ENCODE results near the gene EXOC3L1. TPM values are rescaled to one million over a fixed set of nuclear protein-coding genes. Genes with fewer than 3 reads are reported as not detected.

Gene EXOC3L1
- total RNA-seq, 1 donor from 2014 or later = 0.45 TPM

DNA sequence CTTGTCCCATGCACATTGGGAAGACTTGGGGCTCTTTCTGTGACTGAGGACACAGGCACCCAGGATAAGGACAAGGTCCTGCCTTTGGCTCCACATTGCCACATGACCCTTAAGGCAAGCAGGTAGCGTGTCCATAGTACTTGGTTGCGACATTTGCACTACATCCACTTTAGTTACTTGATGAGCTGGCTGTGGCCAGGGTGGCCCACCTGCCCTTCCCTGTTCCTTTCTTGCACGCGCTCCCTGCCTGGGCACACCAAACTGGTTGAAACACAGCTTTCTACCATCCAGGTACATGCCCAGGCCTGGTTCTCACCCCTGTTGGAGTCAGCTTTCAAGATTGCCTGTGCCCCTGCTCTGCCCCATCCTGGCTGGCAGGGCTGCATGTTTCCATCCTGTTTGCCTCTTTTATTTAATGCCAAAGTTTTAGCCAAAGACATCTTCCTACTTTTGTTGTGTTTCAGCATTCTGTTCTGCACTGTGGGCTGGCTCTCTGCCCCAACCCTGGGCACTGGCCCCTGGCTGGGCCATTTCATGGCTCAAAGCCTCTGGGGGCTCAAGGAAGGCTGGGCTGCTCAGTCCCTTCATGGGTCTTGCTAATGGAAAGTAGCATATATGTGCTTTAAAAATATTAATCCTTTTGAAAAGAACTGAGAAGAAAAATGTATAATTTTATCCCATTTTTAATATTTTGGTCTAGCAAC is 42.3 kb downstream of the EXOC3L1 start:
- peaks cover 29% of the 10 kb centered on the region for H3K36me3 Mint-ChIP-seq (ENCODE audit: low read depth, unreplicated experiment)
- H3K9me3 ChIP-seq (ENCODE audit: insufficient read depth, low read depth, low read length) = no peaks in the 10 kb centered on the region
- H3K4me1 Mint-ChIP-seq (ENCODE audit: low read depth, unreplicated experiment) = no peaks in the 10 kb centered on the region

DNA sequence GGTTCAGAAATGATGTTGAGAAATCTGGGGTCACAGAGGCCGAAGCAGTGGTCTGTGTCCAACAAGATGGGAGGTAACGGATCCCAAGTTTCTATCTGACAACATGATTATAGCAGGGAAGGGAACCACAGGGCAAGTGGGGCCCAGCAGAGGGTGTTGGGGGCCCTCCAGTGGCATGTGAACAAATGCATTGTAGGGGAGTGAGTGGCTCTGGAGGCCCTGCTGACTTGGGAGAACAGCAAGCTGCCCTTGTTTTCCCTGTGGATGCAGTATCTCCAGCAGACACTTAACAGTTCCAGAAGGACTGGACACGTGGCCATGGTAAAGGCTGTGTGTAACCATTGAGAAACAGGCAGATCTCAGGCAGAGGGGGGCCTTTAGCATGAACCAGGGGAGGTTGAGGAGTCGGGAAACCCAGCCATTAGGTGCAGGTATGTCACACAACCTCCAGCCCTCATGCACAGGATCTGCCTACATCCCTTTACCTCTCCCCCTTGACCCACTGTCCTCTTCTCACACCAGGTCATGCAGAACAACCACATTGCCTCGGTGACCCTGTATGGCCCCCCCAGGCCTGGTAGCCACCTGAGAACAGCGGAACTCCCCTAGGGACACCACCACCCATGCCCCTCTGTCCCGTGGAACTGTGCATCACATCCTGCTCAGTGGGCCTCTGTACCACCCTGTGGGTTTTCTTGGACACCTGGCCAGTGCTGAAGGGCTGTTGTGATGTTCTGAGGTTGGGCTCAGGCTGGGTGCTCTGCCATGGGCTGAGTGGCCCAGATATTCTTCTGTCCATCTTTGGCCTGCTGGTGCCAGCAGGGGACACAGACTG is 43.2 kb downstream of the EXOC3L1 start:
- Mint-ChIP-seq H3K27ac (ENCODE audit: unreplicated experiment) (no peak overlapping the region), H3K9me3 (ENCODE audit: unreplicated experiment) (peaks cover 4% of the 10 kb centered on the region), H3K27me3 (ENCODE audit: low read depth, unreplicated experiment) (peaks cover 9% of the 10 kb centered on the region), H3K36me3 (ENCODE audit: low read depth, unreplicated experiment) (peaks cover 36% of the 10 kb centered on the region), H3K4me1 (ENCODE audit: low read depth, unreplicated experiment) (no peaks in the 10 kb centered on the region), H3K4me3 (ENCODE audit: unreplicated experiment) (no peak overlapping the region)
- H3K27ac ChIP-seq (ENCODE audit: low read depth, low read length) = no peak overlapping the region
- FAIRE-seq (no peak), DNase-seq (ENCODE audit: low read depth) (no peak)
- H2AFZ ChIP-seq (ENCODE audit: low read depth, low read length) = no peak overlapping the region
- H4K20me1 ChIP-seq (ENCODE audit: insufficient read depth, low read length) = peaks cover 23% of the 10 kb centered on the region
- H3K9ac ChIP-seq (ENCODE audit: low read length) = no peak overlapping the region
- peaks cover 2% of the 10 kb centered on the region for H3K4me1 ChIP-seq (ENCODE audit: insufficient read depth, low read length)
- no peaks in the 10 kb centered on the region for H3K79me2 ChIP-seq (ENCODE audit: insufficient read depth, low read length)
- H3K27me3 ChIP-seq (ENCODE audit: insufficient read depth, low read length) = no peaks in the 10 kb centered on the region
- H3K9me3 ChIP-seq (ENCODE audit: insufficient read depth, low read depth, low read length) = no peaks in the 10 kb centered on the region
- H3K4me2 ChIP-seq (ENCODE audit: low read length) = no peak overlapping the region
- TF ChIP-seq, protein P1, sequence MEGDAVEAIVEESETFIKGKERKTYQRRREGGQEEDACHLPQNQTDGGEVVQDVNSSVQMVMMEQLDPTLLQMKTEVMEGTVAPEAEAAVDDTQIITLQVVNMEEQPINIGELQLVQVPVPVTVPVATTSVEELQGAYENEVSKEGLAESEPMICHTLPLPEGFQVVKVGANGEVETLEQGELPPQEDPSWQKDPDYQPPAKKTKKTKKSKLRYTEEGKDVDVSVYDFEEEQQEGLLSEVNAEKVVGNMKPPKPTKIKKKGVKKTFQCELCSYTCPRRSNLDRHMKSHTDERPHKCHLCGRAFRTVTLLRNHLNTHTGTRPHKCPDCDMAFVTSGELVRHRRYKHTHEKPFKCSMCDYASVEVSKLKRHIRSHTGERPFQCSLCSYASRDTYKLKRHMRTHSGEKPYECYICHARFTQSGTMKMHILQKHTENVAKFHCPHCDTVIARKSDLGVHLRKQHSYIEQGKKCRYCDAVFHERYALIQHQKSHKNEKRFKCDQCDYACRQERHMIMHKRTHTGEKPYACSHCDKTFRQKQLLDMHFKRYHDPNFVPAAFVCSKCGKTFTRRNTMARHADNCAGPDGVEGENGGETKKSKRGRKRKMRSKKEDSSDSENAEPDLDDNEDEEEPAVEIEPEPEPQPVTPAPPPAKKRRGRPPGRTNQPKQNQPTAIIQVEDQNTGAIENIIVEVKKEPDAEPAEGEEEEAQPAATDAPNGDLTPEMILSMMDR (IDR thresholded peaks at IDR 0.05; ENCODE audit: insufficient read depth, low read depth, low read length) = no peak
- no peak for TF ChIP-seq EZH2 (IDR thresholded peaks at IDR 0.05; ENCODE audit: insufficient read depth, low read length)
- no peak overlapping the region for H3K4me3 ChIP-seq (ENCODE audit: insufficient read depth, low read depth, low read length)
- peaks cover 36% of the 10 kb centered on the region for H3K36me3 ChIP-seq (ENCODE audit: insufficient read depth, low read length)

More for the DNA sequence above, 42.3 kb downstream of the EXOC3L1 start:
- no peak overlapping the region for H3K4me3 ChIP-seq (ENCODE audit: insufficient read depth, low read depth, low read length)
- no peak overlapping the region for H3K27ac Mint-ChIP-seq (ENCODE audit: unreplicated experiment)
- H3K27me3 Mint-ChIP-seq (ENCODE audit: low read depth, unreplicated experiment) = peaks cover 13% of the 10 kb centered on the region
- DNase-seq (ENCODE audit: low read depth) = no peak
- no peak overlapping the region for H3K27ac ChIP-seq (ENCODE audit: low read depth, low read length)
- H3K4me1 ChIP-seq (ENCODE audit: insufficient read depth, low read length) = peaks cover 2% of the 10 kb centered on the region
- H3K79me2 ChIP-seq (ENCODE audit: insufficient read depth, low read length) = no peaks in the 10 kb centered on the region
- FAIRE-seq = no peak
- H3K9me3 Mint-ChIP-seq (ENCODE audit: unreplicated experiment) = no peaks in the 10 kb centered on the region
- no peak overlapping the region for H3K4me3 Mint-ChIP-seq (ENCODE audit: unreplicated experiment)
- H4K20me1 ChIP-seq (ENCODE audit: insufficient read depth, low read length) = peaks cover 23% of the 10 kb centered on the region
- no peak overlapping the region for H3K9ac ChIP-seq (ENCODE audit: low read length)
- no peak overlapping the region for H2AFZ ChIP-seq (ENCODE audit: low read depth, low read length)
- TF ChIP-seq, protein P1 (IDR thresholded peaks at IDR 0.05; ENCODE audit: insufficient read depth, low read depth, low read length) = no peak
- H3K27me3 ChIP-seq (ENCODE audit: insufficient read depth, low read length) = no peaks in the 10 kb centered on the region
- H3K4me2 ChIP-seq (ENCODE audit: low read length) = no peak overlapping the region
- peaks cover 33% of the 10 kb centered on the region for H3K36me3 ChIP-seq (ENCODE audit: insufficient read depth, low read length)

Measured in astrocyte (in vitro differentiated cells and primary cell).